Testis (tissue), 2 donors: ENCODE data around the gene PCNX4.

ENCODE experiments used
- POLR2A ChIP-seq: fragments of 450-650 bp; IDR thresholded peaks from one replicate; pipeline ENCODE4 v1.6.1; 2017; ENCODE audit warnings: antibody characterized with exemption, mild to moderate bottlenecking, moderate library complexity
- TF ChIP-seq, protein P1 (sequence below), 3 experiments: fragments of 450-650 bp in 2 of 3; fragments of 200-600 bp in 1 of 3; sonication (generic) in 1 of 3; IDR thresholded peaks; one replicate each; pipeline ENCODE4 v1.5.1; 2016 to 2019; ENCODE audit warnings: antibody characterized with exemption in 3 of 3, mild to moderate bottlenecking in 2 of 3, moderate library complexity in 1 of 3

GRCh38 chr14:60184146-60184904 lies 92.6 kb downstream of the PCNX4 start:
- TF ChIP-seq, protein P1, sequence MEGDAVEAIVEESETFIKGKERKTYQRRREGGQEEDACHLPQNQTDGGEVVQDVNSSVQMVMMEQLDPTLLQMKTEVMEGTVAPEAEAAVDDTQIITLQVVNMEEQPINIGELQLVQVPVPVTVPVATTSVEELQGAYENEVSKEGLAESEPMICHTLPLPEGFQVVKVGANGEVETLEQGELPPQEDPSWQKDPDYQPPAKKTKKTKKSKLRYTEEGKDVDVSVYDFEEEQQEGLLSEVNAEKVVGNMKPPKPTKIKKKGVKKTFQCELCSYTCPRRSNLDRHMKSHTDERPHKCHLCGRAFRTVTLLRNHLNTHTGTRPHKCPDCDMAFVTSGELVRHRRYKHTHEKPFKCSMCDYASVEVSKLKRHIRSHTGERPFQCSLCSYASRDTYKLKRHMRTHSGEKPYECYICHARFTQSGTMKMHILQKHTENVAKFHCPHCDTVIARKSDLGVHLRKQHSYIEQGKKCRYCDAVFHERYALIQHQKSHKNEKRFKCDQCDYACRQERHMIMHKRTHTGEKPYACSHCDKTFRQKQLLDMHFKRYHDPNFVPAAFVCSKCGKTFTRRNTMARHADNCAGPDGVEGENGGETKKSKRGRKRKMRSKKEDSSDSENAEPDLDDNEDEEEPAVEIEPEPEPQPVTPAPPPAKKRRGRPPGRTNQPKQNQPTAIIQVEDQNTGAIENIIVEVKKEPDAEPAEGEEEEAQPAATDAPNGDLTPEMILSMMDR (IDR thresholded peaks at IDR 0.05): peak; percentile 46 to 74 (median 73)
- no peak for TF ChIP-seq POLR2A
